Liver (tissue), 9 donors: ENCODE measurements around the gene KSR1. TPM values are rescaled to one million over a fixed set of nuclear protein-coding genes. Genes with fewer than 3 reads are reported as not detected.

Experiments used
- DNase-seq: peaks from one replicate; pipeline ENCODE4 v3.0.0-alpha.2; 2017; ENCODE audit warnings: low spot score
- H3K27ac ChIP-seq, 2 donors: one replicate each; pipeline ENCODE4 v1.7.0; 2013; ENCODE audit warnings: inconsistent platforms in 2 of 2, low read length in 2 of 2, control low read depth in 1 of 2, low read depth in 1 of 2, mild to moderate bottlenecking in 1 of 2
- H3K27me3 ChIP-seq, 4 donors: one replicate each; pipeline versions ENCODE4 v1.6.1 to v1.7.0; 2013; ENCODE audit warnings: low read length in 3 of 4, inconsistent platforms in 1 of 4, mild to moderate bottlenecking in 1 of 4, moderate library complexity in 1 of 4; ENCODE audit not compliant: control insufficient read depth in 4 of 4, insufficient read depth in 4 of 4
- H3K36me3 ChIP-seq, 4 donors: one replicate each; pipeline versions ENCODE4 v1.6.1 to v1.7.0; 2013; ENCODE audit warnings: low read length in 3 of 4, mild to moderate bottlenecking in 3 of 4, low read depth in 1 of 4, moderate library complexity in 1 of 4; ENCODE audit not compliant: control insufficient read depth in 4 of 4, insufficient read depth in 3 of 4
- H3K4me1 ChIP-seq, 4 donors: one replicate each; pipeline versions ENCODE4 v1.6.1 to v1.7.0; 2013; ENCODE audit warnings: low read length in 3 of 4, mild to moderate bottlenecking in 3 of 4, moderate library complexity in 1 of 4; ENCODE audit not compliant: control insufficient read depth in 4 of 4, insufficient read depth in 4 of 4
- H3K4me3 ChIP-seq, 3 donors: one replicate each; pipeline versions ENCODE4 v1.6.1 to v1.7.0; 2013; ENCODE audit warnings: low read length in 3 of 3, control low read depth in 1 of 3, low read depth in 1 of 3, mild to moderate bottlenecking in 1 of 3
- H3K9ac ChIP-seq, 2 donors: one replicate each; pipeline ENCODE4 v1.7.0; 2013; ENCODE audit warnings: low read length in 2 of 2, mild to moderate bottlenecking in 2 of 2, moderate library complexity in 2 of 2, control low read depth in 1 of 2, low read depth in 1 of 2
- H3K9me3 ChIP-seq, 4 donors: one replicate each; pipeline versions ENCODE4 v1.6.1 to v1.7.0; 2013; ENCODE audit warnings: low read length in 3 of 4; ENCODE audit not compliant: control insufficient read depth in 4 of 4
- EGR1 ChIP-seq, 2 donors: IDR thresholded peaks; 2 replicates each; pipeline ENCODE4 v1.6.1; 2016 to 2018; ENCODE audit warnings: antibody characterized with exemption in 2 of 2, low read depth in 2 of 2
- FOXA1 ChIP-seq: IDR thresholded peaks from 2 replicates; pipeline ENCODE4 v1.6.1; 2016; ENCODE audit warnings: antibody characterized with exemption
- FOXA2 ChIP-seq: IDR thresholded peaks from 2 replicates; pipeline ENCODE4 v1.6.1; 2016; ENCODE audit warnings: antibody characterized with exemption
- GABPA ChIP-seq, 2 donors: IDR thresholded peaks in 1 of 2; conservative IDR thresholded peaks in 1 of 2; 2 replicates each; pipeline ENCODE4 v1.6.1; 2016; ENCODE audit warnings: antibody characterized with exemption in 2 of 2, mild to moderate bottlenecking in 1 of 2, moderate library complexity in 1 of 2
- HNF4A ChIP-seq, 2 donors: conservative IDR thresholded peaks; 2 replicates each; pipeline ENCODE4 v1.6.1; 2016; ENCODE audit warnings: antibody characterized with exemption in 2 of 2, mild to moderate bottlenecking in 2 of 2
- HNF4G ChIP-seq: IDR thresholded peaks from 2 replicates; pipeline ENCODE4 v1.6.1; 2016; ENCODE audit warnings: antibody characterized with exemption
- JUND ChIP-seq, 2 donors: IDR thresholded peaks; 2 replicates each; pipeline ENCODE4 v1.6.1; 2016; ENCODE audit warnings: antibody characterized with exemption in 2 of 2
- NR2F2 ChIP-seq: IDR thresholded peaks from 2 replicates; pipeline ENCODE4 v1.6.1; 2016; ENCODE audit warnings: antibody characterized with exemption
- RAD21 ChIP-seq, 2 donors: IDR thresholded peaks; 2 replicates each; pipeline ENCODE4 v1.6.1; 2016; ENCODE audit warnings: antibody characterized with exemption in 2 of 2, mild to moderate bottlenecking in 2 of 2
- RXRA ChIP-seq, 2 donors: IDR thresholded peaks; 2 replicates each; pipeline ENCODE4 v1.6.1; 2017 to 2018; ENCODE audit warnings: antibody characterized with exemption in 2 of 2, mild to moderate bottlenecking in 1 of 2
- SP1 ChIP-seq: IDR thresholded peaks from 2 replicates; pipeline ENCODE4 v1.6.1; 2018; ENCODE audit warnings: antibody characterized with exemption, mild to moderate bottlenecking
- TAF1 ChIP-seq: conservative IDR thresholded peaks from 2 replicates; pipeline ENCODE4 v1.6.1; 2016; ENCODE audit warnings: antibody characterized with exemption, mild to moderate bottlenecking
- YY1 ChIP-seq: IDR thresholded peaks from 2 replicates; pipeline ENCODE4 v1.6.1; 2016; ENCODE audit warnings: antibody characterized with exemption, mild to moderate bottlenecking
- WGBS: extraction: QIAGEN DNeasy Blood & Tissue Kit; methylation state at CpG from one replicate; pipeline ENCODE4 v1.1.7; 2013; 5-methylcytosine and 5-hydroxymethylcytosine counted together
- polyA plus RNA-seq, 2 donors: library from polyadenylated mRNA; stranded (reverse) in 1 of 2; unstranded in 1 of 2; fragments of 200-250 nt in 1 of 2; fragments of >200 nt in 1 of 2; fragmentation: Nextera tagmentation in 1 of 2; extraction: Ambion mirVana in 1 of 2; gene quantifications; one replicate each; pipeline versions ENCODE4 v1.2.1 to v1.2.3, GENCODE V29; 2013 to 2015
- total RNA-seq, 2 donors: library from RNA; depleted of rRNA; stranded (reverse); fragments of >200 nt; gene quantifications; one replicate each; pipeline ENCODE4 v1.2.3, GENCODE V29; 2014
- TF ChIP-seq, protein P1 (sequence below): IDR thresholded peaks from 2 replicates; pipeline ENCODE4 v1.6.1; 2016; ENCODE audit warnings: antibody characterized with exemption
- TF ChIP-seq, protein P2 (sequence below): IDR thresholded peaks from 2 replicates; pipeline ENCODE4 v1.6.1; 2016; ENCODE audit warnings: antibody characterized with exemption
- TF ChIP-seq, protein P3 (sequence below): IDR thresholded peaks from 2 replicates; pipeline ENCODE4 v1.6.1; 2016; ENCODE audit warnings: antibody characterized with exemption
- TF ChIP-seq, protein P4 (sequence below): fragments of 150-350 bp; IDR thresholded peaks from 2 replicates; pipeline ENCODE4 v1.5.1; 2017; ENCODE audit warnings: improper control_type of control experiment, low read depth, low read length; ENCODE audit not compliant: missing input control
- TF ChIP-seq, protein P5 (sequence below): IDR thresholded peaks from 2 replicates; pipeline ENCODE4 v1.6.1; 2016; ENCODE audit warnings: antibody characterized with exemption, mild to moderate bottlenecking
- donor health status: healthy.
- donor health status: healthy.
- donor health status: healthy.
- donor health status: healthy.
- donor health status: healthy.

The KSR1 gene
- total and polyA plus RNA-seq, 4 donors = 1.2 to 9.0 (median 4.1) TPM

DNA sequence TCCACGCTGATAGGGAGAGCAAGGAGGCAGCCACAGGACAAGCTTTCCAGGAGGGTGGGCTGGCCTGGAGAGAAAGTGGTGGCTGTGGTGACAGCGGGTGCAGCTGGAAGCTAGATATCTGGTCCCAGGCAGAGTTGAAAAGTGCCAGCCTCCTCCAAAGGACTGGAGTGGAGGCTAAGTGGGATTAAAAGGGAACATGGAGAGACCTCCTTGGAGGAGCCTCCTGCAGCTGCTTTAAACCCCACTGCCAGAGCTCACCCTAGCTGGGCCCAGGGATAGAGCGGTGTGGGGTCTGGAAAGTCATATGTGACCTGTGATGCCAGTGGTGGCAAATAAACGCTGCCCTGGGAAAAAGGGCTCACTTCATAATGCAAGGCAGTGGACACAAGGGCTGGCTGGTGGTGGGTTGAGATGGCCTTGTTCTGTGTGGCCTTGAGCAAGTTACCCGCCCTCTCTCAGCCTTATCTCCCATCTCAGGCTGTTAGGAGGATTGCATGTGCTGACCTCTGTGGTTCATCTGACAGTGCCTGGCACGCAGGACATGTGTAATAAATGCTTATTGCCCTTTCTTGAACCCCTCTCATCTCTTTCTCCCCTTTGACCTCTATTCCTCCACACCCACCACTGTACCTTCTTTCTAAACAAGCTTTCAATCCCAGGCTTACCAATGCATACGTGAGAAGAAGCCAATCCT is 113.8 kb downstream of the KSR1 start:
- Histone ChIP-seq H3K9ac (no peak overlapping the region), H3K36me3 (no peaks in the 10 kb centered on the region), H3K27ac (no peak overlapping the region), H3K4me3 (no peak overlapping the region), H3K4me1 (no peaks in the 10 kb centered on the region), H3K9me3 (no peaks in the 10 kb centered on the region), H3K27me3 (no peaks in the 10 kb centered on the region)
- WGBS = 92% methylated on average over 7 of the region's 7 CpGs
- no peak for DNase-seq
- TF ChIP-seq HNF4G (no peak), NR2F2 (no peak), TAF1 (no peak), HNF4A (conservative IDR thresholded peaks at IDR 0.05) (no peak), RAD21 (IDR thresholded peaks at IDR 0.05) (no peak), GABPA (IDR thresholded peaks at IDR 0.05 in 1 of 2, conservative IDR thresholded peaks at IDR 0.05 in 1 of 2) (no peak), FOXA1 (no peak)
- TF ChIP-seq, protein P1, sequence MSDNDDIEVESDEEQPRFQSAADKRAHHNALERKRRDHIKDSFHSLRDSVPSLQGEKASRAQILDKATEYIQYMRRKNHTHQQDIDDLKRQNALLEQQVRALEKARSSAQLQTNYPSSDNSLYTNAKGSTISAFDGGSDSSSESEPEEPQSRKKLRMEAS = no peak
- TF ChIP-seq, protein P2, sequence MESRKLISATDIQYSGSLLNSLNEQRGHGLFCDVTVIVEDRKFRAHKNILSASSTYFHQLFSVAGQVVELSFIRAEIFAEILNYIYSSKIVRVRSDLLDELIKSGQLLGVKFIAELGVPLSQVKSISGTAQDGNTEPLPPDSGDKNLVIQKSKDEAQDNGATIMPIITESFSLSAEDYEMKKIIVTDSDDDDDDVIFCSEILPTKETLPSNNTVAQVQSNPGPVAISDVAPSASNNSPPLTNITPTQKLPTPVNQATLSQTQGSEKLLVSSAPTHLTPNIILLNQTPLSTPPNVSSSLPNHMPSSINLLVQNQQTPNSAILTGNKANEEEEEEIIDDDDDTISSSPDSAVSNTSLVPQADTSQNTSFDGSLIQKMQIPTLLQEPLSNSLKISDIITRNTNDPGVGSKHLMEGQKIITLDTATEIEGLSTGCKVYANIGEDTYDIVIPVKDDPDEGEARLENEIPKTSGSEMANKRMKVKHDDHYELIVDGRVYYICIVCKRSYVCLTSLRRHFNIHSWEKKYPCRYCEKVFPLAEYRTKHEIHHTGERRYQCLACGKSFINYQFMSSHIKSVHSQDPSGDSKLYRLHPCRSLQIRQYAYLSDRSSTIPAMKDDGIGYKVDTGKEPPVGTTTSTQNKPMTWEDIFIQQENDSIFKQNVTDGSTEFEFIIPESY = no peak

DNA sequence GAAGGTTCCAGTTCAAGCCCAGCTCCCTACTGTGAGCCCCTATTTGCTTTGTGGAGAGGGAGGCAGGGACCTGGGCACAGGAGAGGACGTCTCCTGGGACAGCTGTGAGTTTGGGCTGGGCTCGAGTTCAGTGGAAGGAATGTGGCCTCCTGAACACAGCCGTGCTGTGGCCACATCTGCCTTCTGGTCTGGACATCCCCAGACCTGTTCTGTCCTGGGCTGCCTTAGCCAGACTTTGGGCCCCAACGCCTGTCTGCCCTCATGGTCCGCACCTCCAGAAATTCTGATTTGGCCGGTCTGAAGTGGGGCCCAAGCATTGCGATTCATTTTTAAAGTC is 114.3 kb downstream of the KSR1 start:
- Histone ChIP-seq H3K9me3 (no peaks in the 10 kb centered on the region), H3K27ac (no peak overlapping the region), H3K9ac (no peak overlapping the region), H3K36me3 (no peaks in the 10 kb centered on the region), H3K27me3 (no peaks in the 10 kb centered on the region), H3K4me1 (no peaks in the 10 kb centered on the region), H3K4me3 (no peak overlapping the region)
- TF ChIP-seq SP1 (no peak), HNF4G (no peak), RXRA (IDR thresholded peaks at IDR 0.05) (no peak), GABPA (IDR thresholded peaks at IDR 0.05 in 1 of 2, conservative IDR thresholded peaks at IDR 0.05 in 1 of 2) (no peak), YY1 (no peak), TAF1 (no peak), HNF4A (conservative IDR thresholded peaks at IDR 0.05) (no peak), JUND (IDR thresholded peaks at IDR 0.05) (no peak), FOXA2 (no peak), FOXA1 (no peak), RAD21 (IDR thresholded peaks at IDR 0.05) (no peak), NR2F2 (no peak), EGR1 (IDR thresholded peaks at IDR 0.05; ENCODE audit: low read depth in 2 of 2) (no peak)
- TF ChIP-seq, protein P1 = no peak
- TF ChIP-seq, protein P3, sequence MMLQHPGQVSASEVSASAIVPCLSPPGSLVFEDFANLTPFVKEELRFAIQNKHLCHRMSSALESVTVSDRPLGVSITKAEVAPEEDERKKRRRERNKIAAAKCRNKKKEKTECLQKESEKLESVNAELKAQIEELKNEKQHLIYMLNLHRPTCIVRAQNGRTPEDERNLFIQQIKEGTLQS = no peak
- TF ChIP-seq, protein P2 = no peak
- TF ChIP-seq, protein P4, sequence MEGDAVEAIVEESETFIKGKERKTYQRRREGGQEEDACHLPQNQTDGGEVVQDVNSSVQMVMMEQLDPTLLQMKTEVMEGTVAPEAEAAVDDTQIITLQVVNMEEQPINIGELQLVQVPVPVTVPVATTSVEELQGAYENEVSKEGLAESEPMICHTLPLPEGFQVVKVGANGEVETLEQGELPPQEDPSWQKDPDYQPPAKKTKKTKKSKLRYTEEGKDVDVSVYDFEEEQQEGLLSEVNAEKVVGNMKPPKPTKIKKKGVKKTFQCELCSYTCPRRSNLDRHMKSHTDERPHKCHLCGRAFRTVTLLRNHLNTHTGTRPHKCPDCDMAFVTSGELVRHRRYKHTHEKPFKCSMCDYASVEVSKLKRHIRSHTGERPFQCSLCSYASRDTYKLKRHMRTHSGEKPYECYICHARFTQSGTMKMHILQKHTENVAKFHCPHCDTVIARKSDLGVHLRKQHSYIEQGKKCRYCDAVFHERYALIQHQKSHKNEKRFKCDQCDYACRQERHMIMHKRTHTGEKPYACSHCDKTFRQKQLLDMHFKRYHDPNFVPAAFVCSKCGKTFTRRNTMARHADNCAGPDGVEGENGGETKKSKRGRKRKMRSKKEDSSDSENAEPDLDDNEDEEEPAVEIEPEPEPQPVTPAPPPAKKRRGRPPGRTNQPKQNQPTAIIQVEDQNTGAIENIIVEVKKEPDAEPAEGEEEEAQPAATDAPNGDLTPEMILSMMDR = no peak
- TF ChIP-seq, protein P5, sequence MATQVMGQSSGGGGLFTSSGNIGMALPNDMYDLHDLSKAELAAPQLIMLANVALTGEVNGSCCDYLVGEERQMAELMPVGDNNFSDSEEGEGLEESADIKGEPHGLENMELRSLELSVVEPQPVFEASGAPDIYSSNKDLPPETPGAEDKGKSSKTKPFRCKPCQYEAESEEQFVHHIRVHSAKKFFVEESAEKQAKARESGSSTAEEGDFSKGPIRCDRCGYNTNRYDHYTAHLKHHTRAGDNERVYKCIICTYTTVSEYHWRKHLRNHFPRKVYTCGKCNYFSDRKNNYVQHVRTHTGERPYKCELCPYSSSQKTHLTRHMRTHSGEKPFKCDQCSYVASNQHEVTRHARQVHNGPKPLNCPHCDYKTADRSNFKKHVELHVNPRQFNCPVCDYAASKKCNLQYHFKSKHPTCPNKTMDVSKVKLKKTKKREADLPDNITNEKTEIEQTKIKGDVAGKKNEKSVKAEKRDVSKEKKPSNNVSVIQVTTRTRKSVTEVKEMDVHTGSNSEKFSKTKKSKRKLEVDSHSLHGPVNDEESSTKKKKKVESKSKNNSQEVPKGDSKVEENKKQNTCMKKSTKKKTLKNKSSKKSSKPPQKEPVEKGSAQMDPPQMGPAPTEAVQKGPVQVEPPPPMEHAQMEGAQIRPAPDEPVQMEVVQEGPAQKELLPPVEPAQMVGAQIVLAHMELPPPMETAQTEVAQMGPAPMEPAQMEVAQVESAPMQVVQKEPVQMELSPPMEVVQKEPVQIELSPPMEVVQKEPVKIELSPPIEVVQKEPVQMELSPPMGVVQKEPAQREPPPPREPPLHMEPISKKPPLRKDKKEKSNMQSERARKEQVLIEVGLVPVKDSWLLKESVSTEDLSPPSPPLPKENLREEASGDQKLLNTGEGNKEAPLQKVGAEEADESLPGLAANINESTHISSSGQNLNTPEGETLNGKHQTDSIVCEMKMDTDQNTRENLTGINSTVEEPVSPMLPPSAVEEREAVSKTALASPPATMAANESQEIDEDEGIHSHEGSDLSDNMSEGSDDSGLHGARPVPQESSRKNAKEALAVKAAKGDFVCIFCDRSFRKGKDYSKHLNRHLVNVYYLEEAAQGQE = no peak
- 89% methylated on average over 7 of the region's 7 CpGs for WGBS
- no peak for DNase-seq
